Measurements from ENCODE around the gene RBM41.
"Not testable (repeated sequence)": the region's sequence is repeated elsewhere in the genome, so short reads cannot be mapped to it uniquely, and the experiment has no call there.

GRCh38 chrX:107057731-107058130 lies 60.9 kb downstream of the RBM41 start:
- not testable (repeated sequence) for TF ChIP-seq EGR1 (IDR thresholded peaks at IDR 0.05; ENCODE audit: low read depth); EZH2 (IDR thresholded peaks at IDR 0.05); MAX (IDR thresholded peaks at IDR 0.05)

Measured in HCT116 (cell line).